ENCODE results near the gene MUC5AC.
"Not testable (repeated sequence)": the region's sequence is repeated elsewhere in the genome, so short reads cannot be mapped to it uniquely, and the experiment has no call there.

Gene MUC5AC

GRCh38 chr11:1112351-1113191 lies 45.2 kb upstream of the MUC5AC start:
- no peak for TF ChIP-seq CTCF (IDR thresholded peaks at IDR 0.05; ENCODE audit: low read depth, low read length)
- no peak overlapping the region for H3K4me3 ChIP-seq (ENCODE audit: low read depth, low read length)

- TF ChIP-seq CTCF (IDR thresholded peaks at IDR 0.05; ENCODE audit: low read depth, low read length), result no peak
Measured at GRCh38 chr11:1113405-1114201, 44.1 kb upstream of the MUC5AC start.

GRCh38 chr11:1115292-1115691 lies 42.5 kb upstream of the MUC5AC start:
- not testable (repeated sequence) for H3K4me3 ChIP-seq (ENCODE audit: low read depth, low read length)

More at GRCh38 chr11:1113405-1114201, 44.1 kb upstream of the MUC5AC start:
- no peak overlapping the region for H3K4me3 ChIP-seq (ENCODE audit: low read depth, low read length)

- no peak overlapping the region for H3K4me3 ChIP-seq (ENCODE audit: low read depth, low read length)
- no peak for TF ChIP-seq CTCF (IDR thresholded peaks at IDR 0.05; ENCODE audit: low read depth, low read length)
Measured at GRCh38 chr11:1116104-1116503, 41.6 kb upstream of the MUC5AC start.

- no peak for TF ChIP-seq CTCF (IDR thresholded peaks at IDR 0.05; ENCODE audit: low read depth, low read length)
- no peak overlapping the region for H3K4me3 ChIP-seq (ENCODE audit: low read depth, low read length)
Measured at GRCh38 chr11:1116666-1117390, 40.9 kb upstream of the MUC5AC start.

GRCh38 chr11:1117992-1118391 lies 39.8 kb upstream of the MUC5AC start:
- TF ChIP-seq CTCF (IDR thresholded peaks at IDR 0.05; ENCODE audit: low read depth, low read length), result no peak
- no peak overlapping the region for H3K4me3 ChIP-seq (ENCODE audit: low read depth, low read length)

- no peak for TF ChIP-seq CTCF (IDR thresholded peaks at IDR 0.05; ENCODE audit: low read depth, low read length)
- H3K4me3 ChIP-seq (ENCODE audit: low read depth, low read length), result no peak overlapping the region
Measured at GRCh38 chr11:1118755-1119603, 38.8 kb upstream of the MUC5AC start.
